ENCODE results near the gene SRGAP1. TPM values are rescaled to one million over a fixed set of nuclear protein-coding genes. Genes with fewer than 3 reads are reported as not detected.

Gene SRGAP1
- total and polyA plus RNA-seq, 2 of the 8 experiments (the other 6 are each of a cell fraction or from before 2014, with no cell fraction given), result 3.2 to 7.3 TPM

GRCh38 chr12:63863658-63864453 is 19.4 kb downstream of the SRGAP1 start:
- H3K36me3 ChIP-seq (ENCODE audit: control insufficient read depth in 2 of 4, insufficient read depth in 4 of 4, low read length in 3 of 4), result no peaks in the 10 kb centered on the region
- no peak overlapping the region for H3K23ac ChIP-seq (ENCODE audit: insufficient read length)
- no peak overlapping the region for H3K14ac ChIP-seq (ENCODE audit: insufficient read length)
- POLR2A ChIA-PET (ENCODE audit: partially characterized antibody), result interaction anchor here (1.2 kb wide), 1 partner anchor 10 kb away, joined by 4 read pairs; no protein-coding TSS in a partner anchor
- no peaks in the 10 kb centered on the region; the same call in 1 of the 2 replicates for H3K23me2 ChIP-seq (ENCODE audit: low read depth, low read length)
- no peak overlapping the region for H2BK5ac ChIP-seq (ENCODE audit: low read depth, low read length)
- H3K79me1 ChIP-seq (ENCODE audit: low read depth, low read length), result no peaks in the 10 kb centered on the region
- no peak overlapping the region for H4K8ac ChIP-seq (ENCODE audit: extremely low read depth, insufficient read depth, low read length)
- CTCF ChIA-PET (ENCODE audit: partially characterized antibody), result interaction anchor here (1.8 kb wide), 1 partner anchor 20 kb away, joined by 6 read pairs; the partner anchor contains the start of gene SRGAP1
- no peak overlapping the region for H3K18ac ChIP-seq (ENCODE audit: extremely low read depth, low read length)
- WGBS, 2 experiments (ENCODE audit: extremely low coverage in 1 of 2, insufficient coverage in 1 of 2, insufficient read length in 1 of 2, insufficient replicate concordance in 2 of 2, low coverage in 1 of 2, low lambda C conversion rate in 2 of 2, missing lambda C conversion rate in 1 of 2), result 93% methylated on average over 5 of the region's 5 CpGs; no CpG with 5 or more reads in 1 of the 2 experiments
- H2AK5ac ChIP-seq (ENCODE audit: low read depth, low read length), result no peak overlapping the region
- H3K56ac ChIP-seq (replicated peaks; ENCODE audit: insufficient read length, low read depth, low read length), result no peak overlapping the region
- H4K5ac ChIP-seq (ENCODE audit: insufficient read length, low read depth, low read length), result no peak overlapping the region
- no peak overlapping the region for H2BK120ac ChIP-seq (replicated peaks; ENCODE audit: low read depth, low read length)
- H2BK12ac ChIP-seq (ENCODE audit: low read depth, low read length), result no peak overlapping the region
- no peaks in the 10 kb centered on the region for H3K27me3 ChIP-seq (replicated peaks in 1 of 4; ENCODE audit: control insufficient read depth in 3 of 4, extremely low read depth in 1 of 4, insufficient read depth in 3 of 4, low read length in 3 of 4)
- H4K20me1 ChIP-seq (replicated peaks in 1 of 2; ENCODE audit: control insufficient read depth in 1 of 2, insufficient read depth in 2 of 2, low read length in 2 of 2), result no peaks in the 10 kb centered on the region
- no peak overlapping the region for H2BK20ac ChIP-seq (ENCODE audit: low read length)
- no peak overlapping the region for H3K27ac ChIP-seq (ENCODE audit: low read depth, low read length)
- H2AFZ ChIP-seq (ENCODE audit: low read length), result no peak overlapping the region
- H3K4me2 ChIP-seq (ENCODE audit: insufficient read depth in 1 of 2, low read depth in 2 of 2, low read length in 2 of 2), result no peak overlapping the region
- no peak overlapping the region for H3K4me3 ChIP-seq (ENCODE audit: extremely low read depth in 1 of 4, insufficient read depth in 2 of 4, low read depth in 3 of 4, low read length in 4 of 4)
- DNase-seq (ENCODE audit: low read depth in 1 of 2, low spot score in 2 of 2) (no peak), FAIRE-seq (no peak)
- no peak overlapping the region for H2BK15ac ChIP-seq (ENCODE audit: low read length)
- H3K4me1 ChIP-seq (replicated peaks in 1 of 4; ENCODE audit: control insufficient read depth in 3 of 4, insufficient read depth in 4 of 4, low read length in 3 of 4), result peaks cover 1 to 16% (median 10%) of the 10 kb centered on the region in 4 experiments; a peak in 5 of 7 replicates
- H3K79me2 ChIP-seq (ENCODE audit: control insufficient read depth in 1 of 2, insufficient read depth in 2 of 2, low read length in 2 of 2), result no peaks in the 10 kb centered on the region; a peak in 1 of 4 replicates
- no peak overlapping the region for H3K4ac ChIP-seq (replicated peaks; ENCODE audit: insufficient read length, low read depth, low read length)
- H3K9me3 ChIP-seq (ENCODE audit: insufficient read depth in 2 of 2, low read depth in 1 of 2, low read length in 1 of 2), result no peaks in the 10 kb centered on the region
- H3K9ac ChIP-seq (replicated peaks in 1 of 4; ENCODE audit: extremely low read depth in 1 of 4, low read depth in 3 of 4, low read length in 3 of 4), result no peak overlapping the region
- H4K91ac ChIP-seq (replicated peaks; ENCODE audit: insufficient read length, low read length), result no peak overlapping the region
- no peak for TF ChIP-seq SP4 (IDR thresholded peaks at IDR 0.05; ENCODE audit: low read length)
- TF ChIP-seq POU5F1 (IDR thresholded peaks at IDR 0.05; ENCODE audit: low read depth, low read length), result no peak
- TF ChIP-seq ZNF274 (IDR thresholded peaks at IDR 0.05; ENCODE audit: borderline replicate concordance, extremely low read depth, low read length), result no peak
- TF ChIP-seq GTF2F1 (IDR thresholded peaks at IDR 0.05; ENCODE audit: borderline replicate concordance, low read depth, low read length), result no peak
- no peak for TF ChIP-seq EP300 (IDR thresholded peaks at IDR 0.05; ENCODE audit: borderline replicate concordance in 1 of 2, low read depth in 2 of 2, low read length in 2 of 2)
- TF ChIP-seq SP1 (IDR thresholded peaks at IDR 0.05; ENCODE audit: low read depth, low read length), result no peak
- no peak for TF ChIP-seq RFX5 (IDR thresholded peaks at IDR 0.05; ENCODE audit: borderline replicate concordance, low read depth, low read length)
- TF ChIP-seq USF2 (IDR thresholded peaks at IDR 0.05; ENCODE audit: low read length), result no peak
- TF ChIP-seq FOSL1 (IDR thresholded peaks at IDR 0.05; ENCODE audit: insufficient read depth, low read depth, low read length), result no peak
- TF ChIP-seq SP2 (IDR thresholded peaks at IDR 0.05; ENCODE audit: low read length), result no peak
- no peak for TF ChIP-seq KDM5A (IDR thresholded peaks at IDR 0.05; ENCODE audit: low read length)
- TF ChIP-seq KDM1A (IDR thresholded peaks at IDR 0.05; ENCODE audit: borderline replicate concordance, low read length), result no peak
